ENCODE results near the gene ZNF177. TPM values are rescaled to one million over a fixed set of nuclear protein-coding genes. Genes with fewer than 3 reads are reported as not detected.
A peak's percentile ranks its signal among the peaks of the same experiment; 100 is the strongest.
"Not testable (repeated sequence)": the region's sequence is repeated elsewhere in the genome, so short reads cannot be mapped to it uniquely, and the experiment has no call there.

The ZNF177 gene
- total RNA-seq, result 0.46 and 0.48 TPM in 2 replicates

- Mint-ChIP-seq H3K9me3 (peaks cover 49% of the 10 kb centered on the region), H3K36me3 (ENCODE audit: low read depth) (no peaks in the 10 kb centered on the region), H3K27ac (no peak within 1 kb of the TSS), H3K4me3 (ENCODE audit: low read depth) (no peak within 1 kb of the TSS), H3K4me1 (ENCODE audit: low read depth) (no peaks in the 10 kb centered on the region), H3K27me3 (ENCODE audit: low read depth) (no peaks in the 10 kb centered on the region)
- no peak for DNase-seq (ENCODE audit: low spot score)
- intact Hi-C loops (cut with micrococcal nuclease), result no loop called here
These were observed at the start of gene ZNF177 for GRCh38 chr19:9362905-9363304. Gene ZNF177, plus strand, starts transcription at chr19:9363013. Its CDS starts 15,299 bp downstream, at chr19:9378312.

GRCh38 chr19:9313756-9314155, 49.1 kb upstream of the ZNF177 start:
- Mint-ChIP-seq H3K9me3 (peaks cover 48% of the 10 kb centered on the region), H3K27ac (no peak overlapping the region), H3K4me1 (ENCODE audit: low read depth) (peaks cover 3% of the 10 kb centered on the region), H3K4me3 (ENCODE audit: low read depth) (no peak overlapping the region), H3K27me3 (ENCODE audit: low read depth) (no peaks in the 10 kb centered on the region), H3K36me3 (ENCODE audit: low read depth) (no peaks in the 10 kb centered on the region)
- DNase-seq (ENCODE audit: low spot score), result no peak
- intact Hi-C loops (cut with micrococcal nuclease), result loop anchor here (2.0 to 5.0 kb wide), 2 partner anchors 171 to 477 kb away; partner anchors contain the start of gene ZNF317

- H3K4me1 Mint-ChIP-seq (ENCODE audit: low read depth), result peaks cover 12% of the 10 kb centered on the region
- no peak for DNase-seq (ENCODE audit: low spot score)
- peaks cover 24% of the 10 kb centered on the region for H3K36me3 Mint-ChIP-seq (ENCODE audit: low read depth)
- H3K27me3 Mint-ChIP-seq (ENCODE audit: low read depth), result no peaks in the 10 kb centered on the region
- intact Hi-C loops (cut with micrococcal nuclease), result no loop called here
- peaks cover 49% of the 10 kb centered on the region for H3K9me3 Mint-ChIP-seq
- no peak overlapping the region for H3K4me3 Mint-ChIP-seq (ENCODE audit: low read depth)
- no peak overlapping the region for H3K27ac Mint-ChIP-seq
These were observed 41.5 kb upstream of the ZNF177 start for GRCh38 chr19:9321338-9321737.

GRCh38 chr19:9321756-9322155, 41.1 kb upstream of the ZNF177 start:
- Mint-ChIP-seq H3K4me1 (ENCODE audit: low read depth) (peaks cover 12% of the 10 kb centered on the region), H3K36me3 (ENCODE audit: low read depth) (peaks cover 25% of the 10 kb centered on the region), H3K9me3 (peaks cover 51% of the 10 kb centered on the region)
- H3K4me3 Mint-ChIP-seq (ENCODE audit: low read depth); H3K27me3 Mint-ChIP-seq (ENCODE audit: low read depth); DNase-seq (ENCODE audit: low spot score); H3K27ac Mint-ChIP-seq; intact Hi-C loops (cut with micrococcal nuclease): not testable (repeated sequence)

GRCh38 chr19:9322201-9322600, 40.6 kb upstream of the ZNF177 start:
- peaks cover 12% of the 10 kb centered on the region for H3K4me1 Mint-ChIP-seq (ENCODE audit: low read depth)

GRCh38 chr19:9323557-9323918, 39.3 kb upstream of the ZNF177 start:
- intact Hi-C loops (cut with micrococcal nuclease), result no loop called here
- DNase-seq (ENCODE audit: low spot score), result no peak
- Mint-ChIP-seq H3K9me3 (peaks cover 49% of the 10 kb centered on the region), H3K27me3 (ENCODE audit: low read depth) (no peaks in the 10 kb centered on the region), H3K4me3 (ENCODE audit: low read depth) (peak overlapping the region; percentile 86), H3K36me3 (ENCODE audit: low read depth) (peaks cover 36% of the 10 kb centered on the region), H3K27ac (peak overlapping the region; percentile 88), H3K4me1 (ENCODE audit: low read depth) (peaks cover 12% of the 10 kb centered on the region)

More at GRCh38 chr19:9322201-9322600, 40.6 kb upstream of the ZNF177 start:
- intact Hi-C loops (cut with micrococcal nuclease); H3K27me3 Mint-ChIP-seq (ENCODE audit: low read depth); DNase-seq (ENCODE audit: low spot score); H3K27ac Mint-ChIP-seq: not testable (repeated sequence)
- Mint-ChIP-seq H3K9me3 (peaks cover 50% of the 10 kb centered on the region), H3K36me3 (ENCODE audit: low read depth) (peaks cover 25% of the 10 kb centered on the region), H3K4me3 (ENCODE audit: low read depth) (peak overlapping the region; percentile 35)

- peak within 1 kb of the TSS; percentile 88 for H3K27ac Mint-ChIP-seq
- H3K36me3 Mint-ChIP-seq (ENCODE audit: low read depth), result peaks cover 39% of the 10 kb centered on the region
- DNase-seq (ENCODE audit: low spot score), result peak; percentile 94
- H3K27me3 Mint-ChIP-seq (ENCODE audit: low read depth), result no peaks in the 10 kb centered on the region
- H3K9me3 Mint-ChIP-seq, result peaks cover 53% of the 10 kb centered on the region
- H3K4me3 Mint-ChIP-seq (ENCODE audit: low read depth), result peak within 1 kb of the TSS; percentile 86
- H3K4me1 Mint-ChIP-seq (ENCODE audit: low read depth), result peaks cover 12% of the 10 kb centered on the region
- intact Hi-C loops (cut with micrococcal nuclease), result loop anchor here (1.0 to 2.0 kb wide), 2 partner anchors 15 to 111 kb away; partner anchors contain the start of genes ZNF266 and ZNF699
These were observed 38.8 kb upstream of the ZNF177 start, which contains the start of gene ZNF559 for GRCh38 chr19:9323919-9324583. Gene ZNF559, plus strand, starts transcription at chr19:9324179. Its CDS starts 14,371 bp downstream, at chr19:9338550.

- Mint-ChIP-seq H3K9me3 (peaks cover 57% of the 10 kb centered on the region), H3K27ac (peak overlapping the region; percentile 88), H3K27me3 (ENCODE audit: low read depth) (no peaks in the 10 kb centered on the region), H3K4me3 (ENCODE audit: low read depth) (peak overlapping the region; percentile 86), H3K36me3 (ENCODE audit: low read depth) (peaks cover 42% of the 10 kb centered on the region), H3K4me1 (ENCODE audit: low read depth) (peaks cover 12% of the 10 kb centered on the region)
- no peak for DNase-seq (ENCODE audit: low spot score)
- intact Hi-C loops (cut with micrococcal nuclease), result loop anchor here (1.0 to 2.0 kb wide), 2 partner anchors 15 to 110 kb away; partner anchors contain the start of genes ZNF266 and ZNF699
These were observed 38.2 kb upstream of the ZNF177 start for GRCh38 chr19:9324584-9324962.

- H3K4me3 Mint-ChIP-seq (ENCODE audit: low read depth), result no peak overlapping the region
- intact Hi-C loops (cut with micrococcal nuclease), result no loop called here
- peaks cover 63% of the 10 kb centered on the region for H3K36me3 Mint-ChIP-seq (ENCODE audit: low read depth)
These were observed 32.8 kb upstream of the ZNF177 start for GRCh38 chr19:9329999-9330398.

GRCh38 chr19:9342610-9343304, 20.1 kb upstream of the ZNF177 start:
- H3K9me3 Mint-ChIP-seq, result peaks cover 76% of the 10 kb centered on the region
- no peaks in the 10 kb centered on the region for H3K27me3 Mint-ChIP-seq (ENCODE audit: low read depth)
- DNase-seq (ENCODE audit: low spot score), result no peak
- peaks cover 59% of the 10 kb centered on the region for H3K36me3 Mint-ChIP-seq (ENCODE audit: low read depth)
- intact Hi-C loops (cut with micrococcal nuclease), result no loop called here
- H3K4me1 Mint-ChIP-seq (ENCODE audit: low read depth), result no peaks in the 10 kb centered on the region
- H3K4me3 Mint-ChIP-seq (ENCODE audit: low read depth), result no peak overlapping the region
- no peak overlapping the region for H3K27ac Mint-ChIP-seq

More at GRCh38 chr19:9329999-9330398, 32.8 kb upstream of the ZNF177 start:
- Mint-ChIP-seq H3K27ac (no peak overlapping the region), H3K4me1 (ENCODE audit: low read depth) (no peaks in the 10 kb centered on the region), H3K9me3 (peaks cover 68% of the 10 kb centered on the region), H3K27me3 (ENCODE audit: low read depth) (no peaks in the 10 kb centered on the region)
- no peak for DNase-seq (ENCODE audit: low spot score)

- Mint-ChIP-seq H3K4me3 (ENCODE audit: low read depth) (no peak overlapping the region), H3K9me3 (peaks cover 76% of the 10 kb centered on the region), H3K36me3 (ENCODE audit: low read depth) (peaks cover 43% of the 10 kb centered on the region), H3K4me1 (ENCODE audit: low read depth) (no peaks in the 10 kb centered on the region), H3K27ac (no peak overlapping the region), H3K27me3 (ENCODE audit: low read depth) (no peaks in the 10 kb centered on the region)
- intact Hi-C loops (cut with micrococcal nuclease), result no loop called here
- no peak for DNase-seq (ENCODE audit: low spot score)
These were observed 17.8 kb upstream of the ZNF177 start for GRCh38 chr19:9345005-9345404.

- Mint-ChIP-seq H3K9me3 (peaks cover 69% of the 10 kb centered on the region), H3K4me1 (ENCODE audit: low read depth) (no peaks in the 10 kb centered on the region), H3K4me3 (ENCODE audit: low read depth) (no peak overlapping the region), H3K27ac (no peak overlapping the region), H3K36me3 (ENCODE audit: low read depth) (peaks cover 17% of the 10 kb centered on the region), H3K27me3 (ENCODE audit: low read depth) (no peaks in the 10 kb centered on the region)
- no peak for DNase-seq (ENCODE audit: low spot score)
- intact Hi-C loops (cut with micrococcal nuclease), result no loop called here
These were observed 14.6 kb upstream of the ZNF177 start for GRCh38 chr19:9348253-9348652.

GRCh38 chr19:9348671-9349070, 14.1 kb upstream of the ZNF177 start:
- Mint-ChIP-seq H3K36me3 (ENCODE audit: low read depth) (peaks cover 14% of the 10 kb centered on the region), H3K9me3 (peaks cover 65% of the 10 kb centered on the region), H3K4me3 (ENCODE audit: low read depth) (no peak overlapping the region), H3K27me3 (ENCODE audit: low read depth) (no peaks in the 10 kb centered on the region), H3K4me1 (ENCODE audit: low read depth) (no peaks in the 10 kb centered on the region), H3K27ac (no peak overlapping the region)
- DNase-seq (ENCODE audit: low spot score), result no peak
- intact Hi-C loops (cut with micrococcal nuclease), result no loop called here

All from activated T-helper 2 cell treated with anti-CD3 and anti-CD28 coated beads, Interferon-gamma antibody, Interleukin-2, Interleukin-4, amounts not matched to agents 10 μg/mL and 5 μg/mL and 100 μg/mL, durations not matched to agents 14 hours and 24 hours and 36 hours (primary cell).